AG09319 (cell line): ENCODE measurements around the gene PRDM13.
"Not testable (repeated sequence)": the region's sequence is repeated elsewhere in the genome, so short reads cannot be mapped to it uniquely, and the experiment has no call there.

Source experiments
- DNase-seq: peaks from one replicate; pipeline ENCODE4 v3.0.0-alpha.2; 2010; ENCODE audit warnings: low read depth; ENCODE audit errors: extremely low read depth
- CTCF ChIP-seq: IDR thresholded peaks from 2 replicates; pipeline ENCODE4 v1.5.1; 2011; ENCODE audit warnings: low read depth, mild to moderate bottlenecking, inconsistent platforms, low read length, moderate library complexity

The PRDM13 gene

GRCh38 chr6:99617131-99617530, 10.5 kb downstream of the PRDM13 start:
- TF ChIP-seq CTCF = no peak
- no peak for DNase-seq

- no peak for TF ChIP-seq CTCF
- no peak for DNase-seq
These were observed 12.2 kb downstream of the PRDM13 start for GRCh38 chr6:99618649-99619408.

GRCh38 chr6:99619409-99619762, 12.8 kb downstream of the PRDM13 start:
- no peak for DNase-seq
- TF ChIP-seq CTCF = no peak

GRCh38 chr6:99622044-99622443, 15.4 kb downstream of the PRDM13 start:
- DNase-seq = not testable (repeated sequence)

GRCh38 chr6:99629293-99629692, 22.7 kb downstream of the PRDM13 start:
- TF ChIP-seq CTCF = no peak
- no peak for DNase-seq

GRCh38 chr6:99637629-99638028, 31.0 kb downstream of the PRDM13 start:
- TF ChIP-seq CTCF = no peak
- no peak for DNase-seq

- DNase-seq = not testable (repeated sequence)
These were observed 31.7 kb downstream of the PRDM13 start for GRCh38 chr6:99638358-99638757.

GRCh38 chr6:99641270-99641669, 34.6 kb downstream of the PRDM13 start:
- TF ChIP-seq CTCF = no peak
- DNase-seq = no peak
